H1 (cell line): ENCODE results near the gene ZNF317. TPM values are rescaled to one million over a fixed set of nuclear protein-coding genes. Genes with fewer than 3 reads are reported as not detected.

Experiments
- CTCF ChIA-PET: fragments of 300-600 bp; sonication (Branson Sonifier 250); formaldehyde crosslinking; loops from one replicate; lab custom pipeline; 2021; ENCODE audit not compliant: partially characterized antibody; lab: Charles Lee
- POLR2A ChIA-PET: fragments of 300-600 bp; sonication (Branson Sonifier 250); formaldehyde crosslinking; loops from one replicate; lab custom pipeline; 2021; ENCODE audit warnings: inconsistent platforms; ENCODE audit not compliant: partially characterized antibody; lab: Charles Lee
- DNase-seq, 2 experiments: peaks; one replicate each; pipeline versions ENCODE4 v3.0.0 to v3.0.0-alpha.2; 2010 to 2022; ENCODE audit warnings: low spot score in 2 of 2, low read depth in 1 of 2, mixed read lengths in 1 of 2
- FAIRE-seq: peaks from 2 replicates; lab custom pipeline; 2011; peaks lifted over from hg19 to GRCh38; lab: Jason Lieb, UNC
- H2AFZ ChIP-seq: 2 replicates; pipeline ENCODE4 v1.8.1; 2012; ENCODE audit warnings: low read length, inconsistent platforms
- H2AK5ac ChIP-seq: 2 replicates; pipeline ENCODE4 v1.6.1; 2013; ENCODE audit warnings: low read depth, low read length
- H2BK120ac ChIP-seq: replicated peaks from 2 replicates; pipeline ENCODE3; 2013; ENCODE audit warnings: low read depth, low read length, inconsistent platforms
- H2BK12ac ChIP-seq: 2 replicates; pipeline ENCODE4 v1.6.1; 2013; ENCODE audit warnings: low read depth, low read length
- H2BK15ac ChIP-seq: 2 replicates; pipeline ENCODE4 v1.6.1; 2013; ENCODE audit warnings: low read length
- H2BK20ac ChIP-seq: 2 replicates; pipeline ENCODE4 v1.6.1; 2013; ENCODE audit warnings: low read length
- H2BK5ac ChIP-seq: 2 replicates; pipeline ENCODE4 v1.6.1; 2013; ENCODE audit warnings: low read depth, low read length
- H3K14ac ChIP-seq: 2 replicates; pipeline ENCODE4 v1.6.1; 2013; ENCODE audit warnings: inconsistent platforms; ENCODE audit not compliant: insufficient read length
- H3K18ac ChIP-seq: 2 replicates; pipeline ENCODE4 v1.6.1; 2013; ENCODE audit warnings: low read length; ENCODE audit errors: extremely low read depth
- H3K23ac ChIP-seq: 2 replicates; pipeline ENCODE4 v1.6.1; 2013; ENCODE audit warnings: inconsistent platforms; ENCODE audit not compliant: insufficient read length
- H3K23me2 ChIP-seq: 2 replicates; pipeline ENCODE4 v1.6.1; 2013; ENCODE audit warnings: low read depth, low read length
- H3K27ac ChIP-seq: 2 replicates; pipeline ENCODE4 v1.6.1; 2011; ENCODE audit warnings: low read depth, low read length, inconsistent platforms
- H3K27me3 ChIP-seq, 4 experiments: replicated peaks in 1 of 4; 1 replicate in 1 of 4; 2 replicates in 3 of 4; pipeline versions ENCODE4 v1.6.1 to v1.8.1; 2011 to 2013; ENCODE audit warnings: low read length in 3 of 4, mild to moderate bottlenecking in 3 of 4, inconsistent platforms in 2 of 4, mixed read lengths in 2 of 4, moderate library complexity in 1 of 4; ENCODE audit not compliant: control insufficient read depth in 3 of 4, insufficient read depth in 3 of 4; ENCODE audit errors: extremely low read depth in 1 of 4
- H3K36me3 ChIP-seq, 4 experiments: 2 replicates each; pipeline versions ENCODE4 v1.6.1 to v1.8.1; 2011 to 2013; ENCODE audit warnings: mild to moderate bottlenecking in 4 of 4, low read length in 3 of 4, moderate library complexity in 2 of 4, control low read depth in 1 of 4, inconsistent platforms in 1 of 4; ENCODE audit not compliant: insufficient read depth in 4 of 4, control insufficient read depth in 2 of 4
- H3K4ac ChIP-seq: replicated peaks from 2 replicates; pipeline ENCODE3; 2013; ENCODE audit warnings: low read length, low read depth, mixed read lengths, inconsistent platforms; ENCODE audit not compliant: insufficient read length
- H3K4me1 ChIP-seq, 4 experiments: replicated peaks in 1 of 4; 1 replicate in 1 of 4; 2 replicates in 3 of 4; pipeline versions ENCODE4 v1.6.1 to v1.8.1; 2011 to 2013; ENCODE audit warnings: low read length in 3 of 4, inconsistent platforms in 2 of 4, mixed read lengths in 1 of 4; ENCODE audit not compliant: insufficient read depth in 4 of 4, control insufficient read depth in 3 of 4
- H3K4me2 ChIP-seq, 2 experiments: 2 replicates each; pipeline versions ENCODE4 v1.6.1 to v1.8.1; 2011 to 2013; ENCODE audit warnings: low read depth in 2 of 2, low read length in 2 of 2, control low read depth in 1 of 2, inconsistent platforms in 1 of 2, mild to moderate bottlenecking in 1 of 2; ENCODE audit not compliant: insufficient read depth in 1 of 2
- H3K4me3 ChIP-seq, 4 experiments: fragments of 200-600, 300-600 bp in 1 of 4; sonication (generic), shearing (Covaris generic), sonication (Bioruptor Twin) in 1 of 4; 2 replicates each; pipeline versions ENCODE4 v1.5.1 to v1.8.1; 2011 to 2016; ENCODE audit warnings: low read length in 4 of 4, low read depth in 3 of 4, control low read depth in 2 of 4, inconsistent platforms in 2 of 4, mild to moderate bottlenecking in 2 of 4, mixed read lengths in 1 of 4, moderate library complexity in 1 of 4; ENCODE audit not compliant: insufficient read depth in 2 of 4; ENCODE audit errors: extremely low read depth in 1 of 4
- H3K56ac ChIP-seq: replicated peaks from 2 replicates; pipeline ENCODE3; 2013; ENCODE audit warnings: low read depth, mild to moderate bottlenecking, mixed read lengths, low read length, inconsistent platforms; ENCODE audit not compliant: insufficient read length
- H3K79me1 ChIP-seq: 2 replicates; pipeline ENCODE4 v1.6.1; 2013; ENCODE audit warnings: low read depth, low read length, control low read depth
- H3K79me2 ChIP-seq, 2 experiments: 2 replicates each; pipeline versions ENCODE4 v1.6.1 to v1.8.1; 2012 to 2013; ENCODE audit warnings: low read length in 2 of 2, mild to moderate bottlenecking in 2 of 2, inconsistent platforms in 1 of 2; ENCODE audit not compliant: insufficient read depth in 2 of 2, control insufficient read depth in 1 of 2
- H3K9ac ChIP-seq, 4 experiments: replicated peaks in 1 of 4; 1 replicate in 1 of 4; 2 replicates in 3 of 4; pipeline versions ENCODE4 v1.6.1 to v1.8.1; 2011 to 2013; ENCODE audit warnings: low read depth in 3 of 4, low read length in 3 of 4, control low read depth in 2 of 4, mild to moderate bottlenecking in 2 of 4, moderate library complexity in 2 of 4, inconsistent platforms in 1 of 4; ENCODE audit errors: extremely low read depth in 1 of 4
- H3K9me3 ChIP-seq, 2 experiments: 2 replicates each; pipeline versions ENCODE4 v1.6.1 to v1.8.1; 2012 to 2013; ENCODE audit warnings: mild to moderate bottlenecking in 2 of 2, moderate library complexity in 2 of 2, control low read depth in 1 of 2, inconsistent platforms in 1 of 2, low read depth in 1 of 2, low read length in 1 of 2, mixed read lengths in 1 of 2; ENCODE audit not compliant: insufficient read depth in 2 of 2
- H4K20me1 ChIP-seq, 2 experiments: replicated peaks in 1 of 2; 2 replicates each; pipeline versions ENCODE3 to v1.8.1; 2011 to 2013; ENCODE audit warnings: inconsistent platforms in 2 of 2, low read length in 2 of 2, mild to moderate bottlenecking in 1 of 2; ENCODE audit not compliant: insufficient read depth in 2 of 2, control insufficient read depth in 1 of 2
- H4K5ac ChIP-seq: 2 replicates; pipeline ENCODE4 v1.6.1; 2013; ENCODE audit warnings: low read length, low read depth, mixed read lengths, inconsistent platforms; ENCODE audit not compliant: insufficient read length
- H4K8ac ChIP-seq: 2 replicates; pipeline ENCODE4 v1.8.0; 2013; ENCODE audit warnings: mild to moderate bottlenecking, moderate library complexity, low read length, inconsistent platforms; ENCODE audit not compliant: insufficient read depth; ENCODE audit errors: extremely low read depth
- H4K91ac ChIP-seq: replicated peaks from 2 replicates; pipeline ENCODE3; 2013; ENCODE audit warnings: low read length, mixed read lengths, inconsistent platforms; ENCODE audit not compliant: insufficient read length
- BCL11A ChIP-seq, 2 experiments: IDR thresholded peaks; one replicate each; pipeline ENCODE4 v1.6.1; 2011; ENCODE audit warnings: low read depth in 2 of 2, low read length in 2 of 2, mild to moderate bottlenecking in 2 of 2
- BRCA1 ChIP-seq: IDR thresholded peaks from 2 replicates; pipeline ENCODE4 v1.6.1; 2012; ENCODE audit warnings: low read depth, low read length, improper control_type of control experiment
- CTCF ChIP-seq, 3 experiments: IDR thresholded peaks; 1 replicate in 2 of 3; 2 replicates in 1 of 3; pipeline versions ENCODE4 v1.5.1 to v1.6.1; 2011; ENCODE audit warnings: low read length in 3 of 3, mild to moderate bottlenecking in 3 of 3, inconsistent platforms in 2 of 3, low read depth in 1 of 3, moderate library complexity in 1 of 3; ENCODE audit not compliant: insufficient read depth in 1 of 3; ENCODE audit errors: control extremely low read depth in 1 of 3
- EGR1 ChIP-seq: IDR thresholded peaks from 2 replicates; pipeline ENCODE4 v1.6.1; 2011; ENCODE audit warnings: low read depth, low read length, borderline replicate concordance
- JUN ChIP-seq: IDR thresholded peaks from 2 replicates; pipeline ENCODE4 v1.6.1; 2011; ENCODE audit warnings: low read depth, mild to moderate bottlenecking, improper control_type of control experiment, low read length
- POU5F1 ChIP-seq: IDR thresholded peaks from 2 replicates; pipeline ENCODE4 v1.6.1; 2011; ENCODE audit warnings: low read depth, mild to moderate bottlenecking, low read length, moderate library complexity
- RAD21 ChIP-seq, 2 experiments: IDR thresholded peaks in 1 of 2; conservative IDR thresholded peaks in 1 of 2; 2 replicates each; pipeline ENCODE4 v1.6.1; 2011; ENCODE audit warnings: low read depth in 2 of 2, low read length in 2 of 2, improper control_type of control experiment in 1 of 2, inconsistent platforms in 1 of 2, mild to moderate bottlenecking in 1 of 2, moderate library complexity in 1 of 2
- SAP30 ChIP-seq: fragments of 300-600 bp; sonication (generic); IDR thresholded peaks from 2 replicates; pipeline ENCODE4 v1.7.1; 2012; ENCODE audit warnings: low read length, moderate library complexity, mild to moderate bottlenecking, inconsistent platforms; ENCODE audit not compliant: insufficient read depth, insufficient replicate concordance
- SIRT6 ChIP-seq: IDR thresholded peaks from one replicate; pipeline ENCODE4 v1.7.1; 2012; ENCODE audit warnings: low read length, inconsistent platforms
- SUZ12 ChIP-seq: fragments of 200-600 bp; sonication (generic); IDR thresholded peaks from 2 replicates; pipeline ENCODE4 v1.6.1; 2012; ENCODE audit warnings: mild to moderate bottlenecking, inconsistent platforms, low read length, moderate library complexity, mixed read lengths
- TAF1 ChIP-seq: IDR thresholded peaks from 2 replicates; pipeline ENCODE4 v1.6.1; 2011; ENCODE audit warnings: mild to moderate bottlenecking, low read depth, low read length
- WGBS, 2 experiments: shearing (Covaris generic) in 1 of 2; methylation state at CpG; one replicate each; pipeline versions ENCODE4 v1.1.6 to v1.1.7; 2013 to 2015; ENCODE audit warnings: low lambda C conversion rate in 2 of 2, mixed read lengths in 2 of 2, inconsistent platforms in 1 of 2, low coverage in 1 of 2, missing lambda C conversion rate in 1 of 2; ENCODE audit not compliant: insufficient replicate concordance in 2 of 2, insufficient coverage in 1 of 2, insufficient read length in 1 of 2; ENCODE audit errors: extremely low coverage in 1 of 2, missing lambda C conversion rate in 1 of 2; 5-methylcytosine and 5-hydroxymethylcytosine counted together
- polyA plus RNA-seq, 7 experiments: library from polyadenylated mRNA; depleted of rRNA in 3 of 7; stranded (reverse) in 5 of 7; unstranded in 2 of 7; fragments of >200 nt in 5 of 7; fragments of 200-250 nt in 2 of 7; gene quantifications; 1 replicate in 5 of 7; 2 replicates in 1 of 7; 4 replicates in 1 of 7; pipeline versions ENCODE4 v1.2.1 to v1.2.3, GENCODE V29; 2011 to 2013; ENCODE audit warnings: missing spikeins in 2 of 7, mixed read lengths in 2 of 7
- total RNA-seq: library from RNA; stranded (reverse); fragmentation: NEBNext Ultra II Directional; extraction: Animal tissue kit (Norgen Biotek cat#: 25700); gene quantifications from 2 replicates; pipeline ENCODE4 v1.2.1, GENCODE V29; 2021
- TF ChIP-seq, protein P1 (sequence below): IDR thresholded peaks from 2 replicates; pipeline ENCODE4 v1.6.1; 2012; ENCODE audit warnings: inconsistent platforms

Gene ZNF317
- total and polyA plus RNA-seq, 2 of the 8 experiments (the other 6 are each of a cell fraction or from before 2014, with no cell fraction given): 22.6 to 41.5 TPM

- ChIA-PET CTCF (no interaction called here), POLR2A (interaction anchor here (1.0 kb wide), 1 partner anchor 32 kb away, joined by 3 read pairs; no protein-coding TSS in a partner anchor)
- 74% methylated on average over 5 of the region's 5 CpGs; no CpG with 5 or more reads in 1 of the 2 experiments for WGBS, 2 experiments
- no peak overlapping the region for H2BK15ac ChIP-seq
- H3K79me1 ChIP-seq: no peaks in the 10 kb centered on the region
- H4K5ac ChIP-seq: no peak overlapping the region
- peaks cover 13 to 26% of the 10 kb centered on the region in 2 experiments; a peak in 3 of 4 replicates for H3K9me3 ChIP-seq
- no peak overlapping the region for H2BK120ac ChIP-seq
- no peak overlapping the region for H2BK20ac ChIP-seq
- no peak overlapping the region for H3K4me2 ChIP-seq
- FAIRE-seq (no peak), DNase-seq (no peak)
- no peak overlapping the region for H4K8ac ChIP-seq
- H3K36me3 ChIP-seq: no peaks in the 10 kb centered on the region
- H2BK5ac ChIP-seq: no peak overlapping the region
- no peak overlapping the region for H2AK5ac ChIP-seq
- H3K14ac ChIP-seq: no peak overlapping the region
- H4K91ac ChIP-seq: no peak overlapping the region
- no peak overlapping the region for H2BK12ac ChIP-seq
- no peak overlapping the region for H3K4ac ChIP-seq
- no peak overlapping the region for H3K27ac ChIP-seq
- no peak overlapping the region for H3K9ac ChIP-seq
- H3K4me3 ChIP-seq: no peak overlapping the region
- no peak overlapping the region for H3K18ac ChIP-seq
- H3K23me2 ChIP-seq: no peaks in the 10 kb centered on the region
- H4K20me1 ChIP-seq: no peaks in the 10 kb centered on the region
- no peak overlapping the region for H3K56ac ChIP-seq
- H3K23ac ChIP-seq: no peak overlapping the region
- H3K79me2 ChIP-seq: no peaks in the 10 kb centered on the region
- no peaks in the 10 kb centered on the region for H3K4me1 ChIP-seq
- no peaks in the 10 kb centered on the region for H3K27me3 ChIP-seq
- H2AFZ ChIP-seq: no peak overlapping the region
- no peak for TF ChIP-seq TAF1
- no peak for TF ChIP-seq BRCA1
- TF ChIP-seq, protein P1, sequence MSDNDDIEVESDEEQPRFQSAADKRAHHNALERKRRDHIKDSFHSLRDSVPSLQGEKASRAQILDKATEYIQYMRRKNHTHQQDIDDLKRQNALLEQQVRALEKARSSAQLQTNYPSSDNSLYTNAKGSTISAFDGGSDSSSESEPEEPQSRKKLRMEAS: no peak
- no peak for TF ChIP-seq SIRT6
- TF ChIP-seq BCL11A (IDR thresholded peaks at IDR 0.05; ENCODE audit: low read depth in 2 of 2, low read length in 2 of 2): no peak
- no peak for TF ChIP-seq POU5F1
- no peak for TF ChIP-seq RAD21 (IDR thresholded peaks at IDR 0.05 in 1 of 2, conservative IDR thresholded peaks at IDR 0.05 in 1 of 2; ENCODE audit: low read depth in 2 of 2, low read length in 2 of 2)
- TF ChIP-seq CTCF (IDR thresholded peaks at IDR 0.05; ENCODE audit: control extremely low read depth in 1 of 3, insufficient read depth in 1 of 3, low read depth in 1 of 3, low read length in 3 of 3): no peak
- no peak for TF ChIP-seq JUN
- TF ChIP-seq EGR1: no peak
- TF ChIP-seq SUZ12: no peak
- TF ChIP-seq SAP30: no peak
These were observed 7.8 kb upstream of the ZNF317 start for GRCh38 chr19:9132422-9132821.
